ENCODE measurements around the gene TFAP2A. TPM values are rescaled to one million over a fixed set of nuclear protein-coding genes. Genes with fewer than 3 reads are reported as not detected.

The TFAP2A gene
- total RNA-seq, 1 donor from 2014 or later, result 9.6 TPM

DNA sequence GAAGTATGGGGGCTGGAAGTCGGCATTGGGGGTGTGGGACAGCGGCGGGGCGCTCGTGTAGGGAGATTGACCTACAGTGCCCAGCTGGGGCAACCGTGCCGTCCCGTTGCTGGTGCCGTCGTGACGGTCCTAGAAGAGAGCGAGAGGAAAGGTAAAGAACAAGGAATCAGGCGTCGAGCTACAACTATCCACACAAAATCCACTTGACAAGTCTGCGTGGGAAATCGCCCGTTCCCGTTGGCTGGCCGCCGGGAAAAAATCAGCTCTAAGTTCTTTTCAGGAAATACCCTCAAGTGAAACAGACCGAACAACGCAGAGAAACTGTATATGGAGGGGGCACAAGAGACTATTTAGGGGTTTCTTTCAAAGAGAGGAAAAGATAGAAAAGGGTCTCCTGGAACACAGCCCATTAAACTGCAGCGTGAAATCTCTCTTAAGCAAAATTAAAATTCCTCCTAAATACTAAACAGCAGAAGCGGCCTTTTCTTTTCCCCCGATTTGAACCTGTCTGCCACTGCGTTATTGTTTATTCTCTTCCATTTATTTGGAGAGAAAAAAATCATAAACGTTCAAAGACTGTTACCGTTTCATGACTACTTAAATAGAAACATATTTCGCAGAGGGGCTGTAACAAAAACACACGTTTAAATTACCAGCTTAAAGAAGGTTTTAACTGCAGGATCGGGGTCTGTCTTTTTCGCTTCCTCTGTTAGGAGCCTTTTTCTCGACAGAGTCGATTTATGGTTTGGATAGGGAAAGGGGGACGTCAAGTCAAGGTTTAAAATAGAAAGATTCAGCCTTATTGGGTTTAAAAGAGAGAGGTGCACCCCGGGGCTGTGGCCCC lies 4.4 kb downstream of the TFAP2A start:
- H3K27ac Mint-ChIP-seq (ENCODE audit: unreplicated experiment), result no peak overlapping the region
- H3K4me1 Mint-ChIP-seq, result peaks cover 48% of the 10 kb centered on the region
- peak overlapping the region; percentile 90 for H3K4me3 Mint-ChIP-seq
- no peaks in the 10 kb centered on the region for H3K9me3 Mint-ChIP-seq
- peaks cover 95% of the 10 kb centered on the region for H3K27me3 Mint-ChIP-seq (ENCODE audit: low read depth)
- H3K36me3 Mint-ChIP-seq (ENCODE audit: low read depth), result peaks cover 8% of the 10 kb centered on the region
- TF ChIP-seq CTCF (conservative IDR thresholded peaks at IDR 0.05), result no peak
- no peak for DNase-seq (ENCODE audit: low read depth, low spot score)

GRCh38 chr6:10409731-10410206 lies 5.1 kb downstream of the TFAP2A start:
- no peak overlapping the region for H3K27ac Mint-ChIP-seq (ENCODE audit: unreplicated experiment)
- H3K27me3 Mint-ChIP-seq (ENCODE audit: low read depth), result peaks cover 95% of the 10 kb centered on the region
- peaks cover 8% of the 10 kb centered on the region for H3K36me3 Mint-ChIP-seq (ENCODE audit: low read depth)
- H3K9me3 Mint-ChIP-seq, result no peaks in the 10 kb centered on the region
- no peak for DNase-seq (ENCODE audit: low read depth, low spot score)
- TF ChIP-seq CTCF (conservative IDR thresholded peaks at IDR 0.05), result no peak
- peaks cover 46% of the 10 kb centered on the region for H3K4me1 Mint-ChIP-seq
- peak overlapping the region; percentile 90 for H3K4me3 Mint-ChIP-seq

DNA sequence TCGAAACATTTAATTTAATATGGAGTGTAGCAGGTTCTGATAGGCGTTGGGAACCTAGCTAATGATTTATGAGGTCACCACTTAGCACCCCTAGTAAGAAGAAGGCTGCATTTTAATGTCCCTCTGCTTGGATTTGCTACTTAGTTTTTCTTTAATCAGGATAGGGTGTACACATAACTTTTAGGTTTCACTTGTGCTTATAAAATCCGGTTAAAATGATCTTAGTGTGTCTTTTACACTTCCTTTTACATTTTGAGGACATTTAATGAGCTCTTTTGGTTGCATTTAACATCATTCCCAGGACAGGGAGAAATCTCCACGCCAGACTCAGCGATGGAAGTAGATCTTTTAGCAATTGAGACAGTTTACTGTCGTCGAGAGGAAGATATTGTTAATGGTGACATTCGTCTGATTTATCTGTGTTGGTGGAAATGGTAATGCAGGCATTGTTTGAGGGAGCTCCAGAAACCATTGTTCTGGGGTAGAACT lies 5.6 kb downstream of the TFAP2A start:
- no peak for DNase-seq (ENCODE audit: low read depth, low spot score)
- H3K4me1 Mint-ChIP-seq, result peaks cover 45% of the 10 kb centered on the region
- H3K27me3 Mint-ChIP-seq (ENCODE audit: low read depth), result peaks cover 95% of the 10 kb centered on the region
- H3K4me3 Mint-ChIP-seq, result peak overlapping the region; percentile 90
- no peak overlapping the region for H3K27ac Mint-ChIP-seq (ENCODE audit: unreplicated experiment)
- peaks cover 8% of the 10 kb centered on the region for H3K36me3 Mint-ChIP-seq (ENCODE audit: low read depth)
- no peaks in the 10 kb centered on the region for H3K9me3 Mint-ChIP-seq
- no peak for TF ChIP-seq CTCF (conservative IDR thresholded peaks at IDR 0.05)

- Mint-ChIP-seq H3K36me3 (ENCODE audit: low read depth) (peaks cover 8% of the 10 kb centered on the region), H3K4me3 (peak overlapping the region; percentile 90), H3K4me1 (peaks cover 41% of the 10 kb centered on the region), H3K9me3 (no peaks in the 10 kb centered on the region), H3K27ac (ENCODE audit: unreplicated experiment) (no peak overlapping the region), H3K27me3 (ENCODE audit: low read depth) (peaks cover 92% of the 10 kb centered on the region)
- no peak for DNase-seq (ENCODE audit: low read depth, low spot score)
- TF ChIP-seq CTCF (conservative IDR thresholded peaks at IDR 0.05), result no peak
Observed at GRCh38 chr6:10408457-10408856, 6.4 kb downstream of the TFAP2A start.

DNA sequence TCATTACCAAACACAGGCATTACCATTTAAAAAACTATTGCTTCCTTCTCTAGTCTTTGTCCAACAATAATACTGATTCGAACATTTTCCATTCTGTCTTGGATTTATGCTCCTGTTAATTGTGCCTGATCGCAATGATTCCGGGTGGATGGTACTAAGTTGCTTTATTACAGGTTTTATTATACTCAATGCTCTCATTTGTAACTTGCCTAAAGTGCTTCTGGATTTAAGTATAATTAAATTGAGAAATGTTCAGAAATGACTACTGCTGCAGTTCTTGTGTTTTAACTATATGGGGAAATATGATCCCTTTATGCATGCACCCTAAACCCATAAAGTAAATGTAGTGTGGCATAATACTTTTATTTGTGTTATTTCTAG lies 7.2 kb downstream of the TFAP2A start:
- Mint-ChIP-seq H3K36me3 (ENCODE audit: low read depth) (peaks cover 8% of the 10 kb centered on the region), H3K9me3 (no peaks in the 10 kb centered on the region), H3K27me3 (ENCODE audit: low read depth) (peaks cover 94% of the 10 kb centered on the region), H3K4me3 (peak overlapping the region; percentile 18), H3K4me1 (peaks cover 40% of the 10 kb centered on the region), H3K27ac (ENCODE audit: unreplicated experiment) (no peak overlapping the region)
- TF ChIP-seq CTCF (conservative IDR thresholded peaks at IDR 0.05), result no peak
- no peak for DNase-seq (ENCODE audit: low read depth, low spot score)

All from neural crest cell (in vitro differentiated cells).